C4-2B (cell line): Measurements from ENCODE around the gene THEM4.
"Not testable (repeated sequence)": the region's sequence is repeated elsewhere in the genome, so short reads cannot be mapped to it uniquely, and the experiment has no call there.

Source experiments
- H3K27ac ChIP-seq: fragments of 450-650 bp; 2 replicates; pipeline ENCODE4 v1.5.1; 2017
- CTCF ChIP-seq: fragments of 450-650 bp; conservative IDR thresholded peaks from 2 replicates; pipeline ENCODE4 v1.5.1; 2017; ENCODE audit warnings: mild to moderate bottlenecking
- ZFX ChIP-seq: fragments of 450-650 bp; IDR thresholded peaks from 2 replicates; pipeline ENCODE4 v1.6.1; 2017

The THEM4 gene

GRCh38 chr1:151916726-151917370 lies 7.5 kb upstream of the THEM4 start:
- H3K27ac ChIP-seq = no peak overlapping the region
- TF ChIP-seq ZFX (no peak), CTCF (no peak)

- TF ChIP-seq CTCF (no peak), ZFX (no peak)
- H3K27ac ChIP-seq = no peak overlapping the region
Observed at GRCh38 chr1:151915061-151915686, 5.9 kb upstream of the THEM4 start.

GRCh38 chr1:151914076-151914475 lies 4.8 kb upstream of the THEM4 start:
- TF ChIP-seq ZFX (no peak), CTCF (no peak)

GRCh38 chr1:151912973-151913372 lies 3.7 kb upstream of the THEM4 start:
- TF ChIP-seq CTCF = no peak
- H3K27ac ChIP-seq = no peak overlapping the region

More at GRCh38 chr1:151914076-151914475, 4.8 kb upstream of the THEM4 start:
- no peak overlapping the region for H3K27ac ChIP-seq

- TF ChIP-seq ZFX (no peak), CTCF (peak; percentile 49)
- H3K27ac ChIP-seq = no peak overlapping the region
Observed at GRCh38 chr1:151908228-151908691, 1.1 kb downstream of the THEM4 start.

GRCh38 chr1:151907363-151908139 lies 1.8 kb downstream of the THEM4 start:
- TF ChIP-seq ZFX (no peak), CTCF (no peak)
- no peak overlapping the region for H3K27ac ChIP-seq

- H3K27ac ChIP-seq = not testable (repeated sequence)
Observed at GRCh38 chr1:151906324-151906645, 3.0 kb downstream of the THEM4 start.

- H3K27ac ChIP-seq = not testable (repeated sequence)
Observed at GRCh38 chr1:151905443-151906323, 3.6 kb downstream of the THEM4 start.
